ENCODE results near the gene SOX4. TPM values are rescaled to one million over a fixed set of nuclear protein-coding genes. Genes with fewer than 3 reads are reported as not detected.

The SOX4 gene
- total and polyA plus RNA-seq, 2 experiments from 2014 or later, result 164 to 235 TPM

DNA sequence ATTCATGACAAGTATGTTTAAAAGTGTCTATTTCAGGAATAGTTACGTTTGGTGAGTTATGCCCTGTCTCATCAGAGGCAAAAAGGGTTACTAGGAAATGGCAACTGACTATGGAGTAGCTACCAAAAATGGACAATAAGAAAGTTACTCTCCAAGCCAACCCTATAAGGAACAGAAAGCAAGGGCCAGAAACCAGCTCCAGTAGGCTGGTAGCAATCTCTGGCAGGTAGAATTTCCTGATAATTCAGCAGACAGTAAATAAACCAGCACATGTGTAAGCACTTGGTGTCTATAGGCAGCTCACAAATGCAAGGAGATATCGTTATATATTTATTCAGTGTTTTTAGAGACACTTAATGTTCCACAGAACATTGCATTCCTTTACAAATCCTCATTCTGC lies 20.3 kb downstream of the SOX4 start:
- no peaks in the 10 kb centered on the region for H4K20me1 ChIP-seq (replicated peaks; ENCODE audit: insufficient read depth)
- Mint-ChIP-seq H3K9me3 (peaks cover 7% of the 10 kb centered on the region; the same call in 2 of the 3 replicates), H3K4me1 (peaks cover 25% of the 10 kb centered on the region), H3K27ac (no peak overlapping the region), H3K36me3 (ENCODE audit: low read depth) (peaks cover 9% of the 10 kb centered on the region; the same call in 2 of the 3 replicates), H3K4me3 (no peak overlapping the region), H3K27me3 (ENCODE audit: insufficient read depth, low read depth, poor library complexity) (peaks cover 7% of the 10 kb centered on the region)
- no peak overlapping the region for H3K27ac ChIP-seq (ENCODE audit: low read depth)
- no peak for DNase-seq (ENCODE audit: low spot score)
- no peak overlapping the region for H3K4me3 ChIP-seq
- H3K79me2 ChIP-seq (replicated peaks; ENCODE audit: insufficient read depth), result no peaks in the 10 kb centered on the region
- peaks cover 18% of the 10 kb centered on the region for H3K4me1 ChIP-seq (ENCODE audit: insufficient read depth)
- peak overlapping the region; percentile 57 for H2AFZ ChIP-seq
- no peak overlapping the region for H3K4me2 ChIP-seq
- no peaks in the 10 kb centered on the region for H3F3A ChIP-seq (replicated peaks; ENCODE audit: low read depth)
- no peak for TF ChIP-seq STAT1 (IDR thresholded peaks at IDR 0.05; ENCODE audit: unreplicated experiment)
- TF ChIP-seq, protein P1, sequence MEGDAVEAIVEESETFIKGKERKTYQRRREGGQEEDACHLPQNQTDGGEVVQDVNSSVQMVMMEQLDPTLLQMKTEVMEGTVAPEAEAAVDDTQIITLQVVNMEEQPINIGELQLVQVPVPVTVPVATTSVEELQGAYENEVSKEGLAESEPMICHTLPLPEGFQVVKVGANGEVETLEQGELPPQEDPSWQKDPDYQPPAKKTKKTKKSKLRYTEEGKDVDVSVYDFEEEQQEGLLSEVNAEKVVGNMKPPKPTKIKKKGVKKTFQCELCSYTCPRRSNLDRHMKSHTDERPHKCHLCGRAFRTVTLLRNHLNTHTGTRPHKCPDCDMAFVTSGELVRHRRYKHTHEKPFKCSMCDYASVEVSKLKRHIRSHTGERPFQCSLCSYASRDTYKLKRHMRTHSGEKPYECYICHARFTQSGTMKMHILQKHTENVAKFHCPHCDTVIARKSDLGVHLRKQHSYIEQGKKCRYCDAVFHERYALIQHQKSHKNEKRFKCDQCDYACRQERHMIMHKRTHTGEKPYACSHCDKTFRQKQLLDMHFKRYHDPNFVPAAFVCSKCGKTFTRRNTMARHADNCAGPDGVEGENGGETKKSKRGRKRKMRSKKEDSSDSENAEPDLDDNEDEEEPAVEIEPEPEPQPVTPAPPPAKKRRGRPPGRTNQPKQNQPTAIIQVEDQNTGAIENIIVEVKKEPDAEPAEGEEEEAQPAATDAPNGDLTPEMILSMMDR (conservative IDR thresholded peaks at IDR 0.05; ENCODE audit: low read depth in 2 of 2), result no peak
- no peak for TF ChIP-seq JUNB (IDR thresholded peaks at IDR 0.05; ENCODE audit: unreplicated experiment)
- no peak for TF ChIP-seq POLR2AphosphoS5 (IDR thresholded peaks at IDR 0.05; ENCODE audit: low read depth)
- TF ChIP-seq, protein P2, sequence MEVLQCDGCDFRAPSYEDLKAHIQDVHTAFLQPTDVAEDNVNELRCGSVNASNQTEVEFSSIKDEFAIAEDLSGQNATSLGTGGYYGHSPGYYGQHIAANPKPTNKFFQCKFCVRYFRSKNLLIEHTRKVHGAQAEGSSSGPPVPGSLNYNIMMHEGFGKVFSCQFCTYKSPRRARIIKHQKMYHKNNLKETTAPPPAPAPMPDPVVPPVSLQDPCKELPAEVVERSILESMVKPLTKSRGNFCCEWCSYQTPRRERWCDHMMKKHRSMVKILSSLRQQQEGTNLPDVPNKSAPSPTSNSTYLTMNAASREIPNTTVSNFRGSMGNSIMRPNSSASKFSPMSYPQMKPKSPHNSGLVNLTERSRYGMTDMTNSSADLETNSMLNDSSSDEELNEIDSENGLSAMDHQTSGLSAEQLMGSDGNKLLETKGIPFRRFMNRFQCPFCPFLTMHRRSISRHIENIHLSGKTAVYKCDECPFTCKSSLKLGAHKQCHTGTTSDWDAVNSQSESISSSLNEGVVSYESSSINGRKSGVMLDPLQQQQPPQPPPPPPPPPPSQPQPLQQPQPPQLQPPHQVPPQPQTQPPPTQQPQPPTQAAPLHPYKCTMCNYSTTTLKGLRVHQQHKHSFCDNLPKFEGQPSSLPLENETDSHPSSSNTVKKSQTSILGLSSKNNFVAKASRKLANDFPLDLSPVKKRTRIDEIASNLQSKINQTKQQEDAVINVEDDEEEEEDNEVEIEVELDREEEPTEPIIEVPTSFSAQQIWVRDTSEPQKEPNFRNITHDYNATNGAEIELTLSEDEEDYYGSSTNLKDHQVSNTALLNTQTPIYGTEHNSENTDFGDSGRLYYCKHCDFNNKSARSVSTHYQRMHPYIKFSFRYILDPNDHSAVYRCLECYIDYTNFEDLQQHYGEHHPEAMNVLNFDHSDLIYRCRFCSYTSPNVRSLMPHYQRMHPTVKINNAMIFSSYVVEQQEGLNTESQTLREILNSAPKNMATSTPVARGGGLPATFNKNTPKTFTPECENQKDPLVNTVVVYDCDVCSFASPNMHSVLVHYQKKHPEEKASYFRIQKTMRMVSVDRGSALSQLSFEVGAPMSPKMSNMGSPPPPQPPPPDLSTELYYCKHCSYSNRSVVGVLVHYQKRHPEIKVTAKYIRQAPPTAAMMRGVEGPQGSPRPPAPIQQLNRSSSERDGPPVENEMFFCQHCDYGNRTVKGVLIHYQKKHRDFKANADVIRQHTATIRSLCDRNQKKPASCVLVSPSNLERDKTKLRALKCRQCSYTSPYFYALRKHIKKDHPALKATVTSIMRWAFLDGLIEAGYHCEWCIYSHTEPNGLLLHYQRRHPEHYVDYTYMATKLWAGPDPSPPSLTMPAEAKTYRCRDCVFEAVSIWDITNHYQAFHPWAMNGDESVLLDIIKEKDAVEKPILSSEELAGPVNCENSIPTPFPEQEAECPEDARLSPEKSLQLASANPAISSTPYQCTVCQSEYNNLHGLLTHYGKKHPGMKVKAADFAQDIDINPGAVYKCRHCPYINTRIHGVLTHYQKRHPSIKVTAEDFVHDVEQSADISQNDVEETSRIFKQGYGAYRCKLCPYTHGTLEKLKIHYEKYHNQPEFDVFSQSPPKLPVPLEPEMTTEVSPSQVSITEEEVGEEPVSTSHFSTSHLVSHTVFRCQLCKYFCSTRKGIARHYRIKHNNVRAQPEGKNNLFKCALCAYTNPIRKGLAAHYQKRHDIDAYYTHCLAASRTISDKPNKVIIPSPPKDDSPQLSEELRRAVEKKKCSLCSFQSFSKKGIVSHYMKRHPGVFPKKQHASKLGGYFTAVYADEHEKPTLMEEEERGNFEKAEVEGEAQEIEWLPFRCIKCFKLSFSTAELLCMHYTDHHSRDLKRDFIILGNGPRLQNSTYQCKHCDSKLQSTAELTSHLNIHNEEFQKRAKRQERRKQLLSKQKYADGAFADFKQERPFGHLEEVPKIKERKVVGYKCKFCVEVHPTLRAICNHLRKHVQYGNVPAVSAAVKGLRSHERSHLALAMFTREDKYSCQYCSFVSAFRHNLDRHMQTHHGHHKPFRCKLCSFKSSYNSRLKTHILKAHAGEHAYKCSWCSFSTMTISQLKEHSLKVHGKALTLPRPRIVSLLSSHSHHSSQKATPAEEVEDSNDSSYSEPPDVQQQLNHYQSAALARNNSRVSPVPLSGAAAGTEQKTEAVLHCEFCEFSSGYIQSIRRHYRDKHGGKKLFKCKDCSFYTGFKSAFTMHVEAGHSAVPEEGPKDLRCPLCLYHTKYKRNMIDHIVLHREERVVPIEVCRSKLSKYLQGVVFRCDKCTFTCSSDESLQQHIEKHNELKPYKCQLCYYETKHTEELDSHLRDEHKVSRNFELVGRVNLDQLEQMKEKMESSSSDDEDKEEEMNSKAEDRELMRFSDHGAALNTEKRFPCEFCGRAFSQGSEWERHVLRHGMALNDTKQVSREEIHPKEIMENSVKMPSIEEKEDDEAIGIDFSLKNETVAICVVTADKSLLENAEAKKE (CRISPR knock-in tag; IDR thresholded peaks at IDR 0.05), result no peak
- no peak for TF ChIP-seq EZH2 (IDR thresholded peaks at IDR 0.05; ENCODE audit: low read depth, unreplicated experiment)
- TF ChIP-seq, protein P3, sequence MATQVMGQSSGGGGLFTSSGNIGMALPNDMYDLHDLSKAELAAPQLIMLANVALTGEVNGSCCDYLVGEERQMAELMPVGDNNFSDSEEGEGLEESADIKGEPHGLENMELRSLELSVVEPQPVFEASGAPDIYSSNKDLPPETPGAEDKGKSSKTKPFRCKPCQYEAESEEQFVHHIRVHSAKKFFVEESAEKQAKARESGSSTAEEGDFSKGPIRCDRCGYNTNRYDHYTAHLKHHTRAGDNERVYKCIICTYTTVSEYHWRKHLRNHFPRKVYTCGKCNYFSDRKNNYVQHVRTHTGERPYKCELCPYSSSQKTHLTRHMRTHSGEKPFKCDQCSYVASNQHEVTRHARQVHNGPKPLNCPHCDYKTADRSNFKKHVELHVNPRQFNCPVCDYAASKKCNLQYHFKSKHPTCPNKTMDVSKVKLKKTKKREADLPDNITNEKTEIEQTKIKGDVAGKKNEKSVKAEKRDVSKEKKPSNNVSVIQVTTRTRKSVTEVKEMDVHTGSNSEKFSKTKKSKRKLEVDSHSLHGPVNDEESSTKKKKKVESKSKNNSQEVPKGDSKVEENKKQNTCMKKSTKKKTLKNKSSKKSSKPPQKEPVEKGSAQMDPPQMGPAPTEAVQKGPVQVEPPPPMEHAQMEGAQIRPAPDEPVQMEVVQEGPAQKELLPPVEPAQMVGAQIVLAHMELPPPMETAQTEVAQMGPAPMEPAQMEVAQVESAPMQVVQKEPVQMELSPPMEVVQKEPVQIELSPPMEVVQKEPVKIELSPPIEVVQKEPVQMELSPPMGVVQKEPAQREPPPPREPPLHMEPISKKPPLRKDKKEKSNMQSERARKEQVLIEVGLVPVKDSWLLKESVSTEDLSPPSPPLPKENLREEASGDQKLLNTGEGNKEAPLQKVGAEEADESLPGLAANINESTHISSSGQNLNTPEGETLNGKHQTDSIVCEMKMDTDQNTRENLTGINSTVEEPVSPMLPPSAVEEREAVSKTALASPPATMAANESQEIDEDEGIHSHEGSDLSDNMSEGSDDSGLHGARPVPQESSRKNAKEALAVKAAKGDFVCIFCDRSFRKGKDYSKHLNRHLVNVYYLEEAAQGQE (IDR thresholded peaks at IDR 0.05; ENCODE audit: unreplicated experiment), result no peak
- TF ChIP-seq, protein P4, sequence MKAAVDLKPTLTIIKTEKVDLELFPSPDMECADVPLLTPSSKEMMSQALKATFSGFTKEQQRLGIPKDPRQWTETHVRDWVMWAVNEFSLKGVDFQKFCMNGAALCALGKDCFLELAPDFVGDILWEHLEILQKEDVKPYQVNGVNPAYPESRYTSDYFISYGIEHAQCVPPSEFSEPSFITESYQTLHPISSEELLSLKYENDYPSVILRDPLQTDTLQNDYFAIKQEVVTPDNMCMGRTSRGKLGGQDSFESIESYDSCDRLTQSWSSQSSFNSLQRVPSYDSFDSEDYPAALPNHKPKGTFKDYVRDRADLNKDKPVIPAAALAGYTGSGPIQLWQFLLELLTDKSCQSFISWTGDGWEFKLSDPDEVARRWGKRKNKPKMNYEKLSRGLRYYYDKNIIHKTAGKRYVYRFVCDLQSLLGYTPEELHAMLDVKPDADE (IDR thresholded peaks at IDR 0.05), result no peak
- no peak for TF ChIP-seq ZNF331 (CRISPR knock-in tag; IDR thresholded peaks at IDR 0.05; ENCODE audit: low read depth)
- TF ChIP-seq EZH2phosphoT487 (IDR thresholded peaks at IDR 0.05; ENCODE audit: unreplicated experiment), result no peak
- no peak for TF ChIP-seq CREB1 (CRISPR knock-in tag; IDR thresholded peaks at IDR 0.05; ENCODE audit: low read depth)
- TF ChIP-seq ZNF114 (CRISPR knock-in tag; IDR thresholded peaks at IDR 0.05), result no peak
- TF ChIP-seq NANOG (IDR thresholded peaks at IDR 0.05; ENCODE audit: borderline replicate concordance), result no peak
- ATAC-seq, result no peak
- H3K27me3 ChIP-seq (ENCODE audit: insufficient read depth), result no peaks in the 10 kb centered on the region
- H3K36me3 ChIP-seq (ENCODE audit: insufficient read depth), result no peaks in the 10 kb centered on the region
- H3K9me2 ChIP-seq (ENCODE audit: insufficient read depth), result no peaks in the 10 kb centered on the region

Data from GM23338 (cell line).